ENCODE results near the gene HOXD10. TPM values are rescaled to one million over a fixed set of nuclear protein-coding genes. Genes with fewer than 3 reads are reported as not detected.

The HOXD10 gene
- total RNA-seq, 2 experiments from 2014 or later: not detected

DNA sequence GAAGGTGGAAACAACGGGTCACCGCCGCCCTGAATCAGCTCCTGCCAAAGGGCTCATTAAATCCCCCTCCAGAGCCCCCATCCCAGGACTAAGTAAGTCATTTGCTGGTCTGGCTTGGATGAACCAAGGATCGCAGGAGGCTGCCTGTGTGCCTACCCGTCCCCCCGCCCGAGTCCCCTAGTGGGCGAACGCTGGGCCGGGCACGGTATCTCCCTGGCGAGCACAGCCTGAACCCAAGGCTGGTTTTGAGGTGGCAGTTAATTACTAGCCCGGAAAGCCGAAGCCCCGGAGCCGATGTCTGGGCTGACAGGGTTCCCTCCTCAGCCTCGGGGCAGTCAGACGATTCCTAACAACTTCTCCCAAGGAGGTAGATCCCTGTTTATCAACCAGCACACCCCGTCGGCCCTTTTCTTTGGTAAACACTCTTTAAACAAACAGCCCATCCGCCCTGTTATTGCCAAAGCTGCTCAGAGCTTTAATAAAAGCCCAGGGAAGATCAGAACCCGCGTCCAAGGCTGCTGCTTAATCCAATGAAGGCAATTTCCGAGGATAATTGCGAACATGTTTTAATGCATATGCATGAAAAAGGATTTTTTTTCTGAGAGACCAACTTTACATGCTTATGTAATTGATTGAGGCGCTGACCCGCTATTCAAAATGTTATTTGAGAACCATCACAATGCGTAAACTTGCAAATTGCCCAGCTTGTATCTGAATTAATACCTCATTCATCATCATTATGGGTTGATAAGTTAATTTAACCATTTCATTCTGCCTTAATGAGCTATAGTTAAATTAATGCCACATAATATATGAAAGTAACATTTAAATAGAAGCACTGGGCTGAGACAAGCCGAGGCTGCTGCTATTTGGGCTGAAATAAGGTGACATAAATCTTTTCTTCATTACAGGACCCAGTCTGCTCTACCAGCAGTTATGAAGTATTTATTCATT is 43.4 kb upstream of the HOXD10 start:
- Histone ChIP-seq H3K79me2 (ENCODE audit: insufficient read depth, low read depth, low read length) (no peaks in the 10 kb centered on the region), H4K20me1 (ENCODE audit: insufficient read depth, low read length) (no peaks in the 10 kb centered on the region), H3K4me3 (ENCODE audit: low read depth, low read length, poor library complexity, severe bottlenecking) (no peak overlapping the region), H3K9me3 (ENCODE audit: low read length) (no peaks in the 10 kb centered on the region), H3K4me1 (ENCODE audit: insufficient read depth, low read length, poor library complexity, severe bottlenecking) (no peaks in the 10 kb centered on the region), H2AFZ (ENCODE audit: low read length) (no peak overlapping the region), H3K27ac (ENCODE audit: low read depth, low read length, poor library complexity, severe bottlenecking) (no peak overlapping the region), H3K9me2 (ENCODE audit: insufficient read depth, low read length) (no peaks in the 10 kb centered on the region), H3K36me3 (ENCODE audit: insufficient read depth, low read length) (no peaks in the 10 kb centered on the region), H3K4me2 (ENCODE audit: low read length) (no peak overlapping the region)
- intact Hi-C loops (cut with micrococcal nuclease; ENCODE audit: unreplicated experiment): no loop called here
- CTCF ChIA-PET (ENCODE audit: unreplicated experiment): no interaction called here
- no peak for TF ChIP-seq EZH2phosphoT487 (IDR thresholded peaks at IDR 0.05; ENCODE audit: borderline replicate concordance, low read depth, low read length)
- TF ChIP-seq, protein P1, sequence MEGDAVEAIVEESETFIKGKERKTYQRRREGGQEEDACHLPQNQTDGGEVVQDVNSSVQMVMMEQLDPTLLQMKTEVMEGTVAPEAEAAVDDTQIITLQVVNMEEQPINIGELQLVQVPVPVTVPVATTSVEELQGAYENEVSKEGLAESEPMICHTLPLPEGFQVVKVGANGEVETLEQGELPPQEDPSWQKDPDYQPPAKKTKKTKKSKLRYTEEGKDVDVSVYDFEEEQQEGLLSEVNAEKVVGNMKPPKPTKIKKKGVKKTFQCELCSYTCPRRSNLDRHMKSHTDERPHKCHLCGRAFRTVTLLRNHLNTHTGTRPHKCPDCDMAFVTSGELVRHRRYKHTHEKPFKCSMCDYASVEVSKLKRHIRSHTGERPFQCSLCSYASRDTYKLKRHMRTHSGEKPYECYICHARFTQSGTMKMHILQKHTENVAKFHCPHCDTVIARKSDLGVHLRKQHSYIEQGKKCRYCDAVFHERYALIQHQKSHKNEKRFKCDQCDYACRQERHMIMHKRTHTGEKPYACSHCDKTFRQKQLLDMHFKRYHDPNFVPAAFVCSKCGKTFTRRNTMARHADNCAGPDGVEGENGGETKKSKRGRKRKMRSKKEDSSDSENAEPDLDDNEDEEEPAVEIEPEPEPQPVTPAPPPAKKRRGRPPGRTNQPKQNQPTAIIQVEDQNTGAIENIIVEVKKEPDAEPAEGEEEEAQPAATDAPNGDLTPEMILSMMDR (conservative IDR thresholded peaks at IDR 0.05; ENCODE audit: low read length): no peak
- POLR2A ChIA-PET: no interaction called here
- no peak for DNase-seq (ENCODE audit: low spot score)
- no TSS peak for BruUV-seq (replicated peaks)

DNA sequence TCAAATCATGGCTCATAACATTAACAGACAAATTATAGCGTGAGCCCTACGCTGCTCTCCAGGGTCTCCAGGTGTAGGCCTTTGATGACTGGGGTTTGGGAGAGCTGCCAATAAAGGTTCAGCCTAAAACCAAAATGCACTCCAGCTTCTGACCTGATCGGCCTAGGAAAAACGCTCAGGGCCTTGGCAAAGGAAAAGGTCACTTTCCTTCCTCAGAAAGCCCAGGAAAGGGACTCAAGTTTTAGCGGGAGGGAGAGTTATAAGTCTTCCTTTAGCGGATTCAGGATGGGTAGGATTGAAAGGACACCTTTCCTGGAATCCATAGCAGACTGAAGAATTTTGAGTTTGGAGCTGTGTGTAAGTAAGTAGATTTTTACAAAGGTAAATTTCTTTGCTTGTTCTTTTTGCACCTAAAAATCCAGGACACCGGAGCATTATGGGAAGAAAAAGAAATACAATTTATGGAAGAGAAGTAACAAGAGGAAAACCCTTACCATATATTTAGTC is 41.6 kb upstream of the HOXD10 start:
- Histone ChIP-seq H4K20me1 (ENCODE audit: insufficient read depth, low read length) (no peaks in the 10 kb centered on the region), H3K9me3 (ENCODE audit: low read length) (no peaks in the 10 kb centered on the region), H3K79me2 (ENCODE audit: insufficient read depth, low read depth, low read length) (no peaks in the 10 kb centered on the region), H3K9me2 (ENCODE audit: insufficient read depth, low read length) (no peaks in the 10 kb centered on the region), H3K36me3 (ENCODE audit: insufficient read depth, low read length) (no peaks in the 10 kb centered on the region), H3K4me1 (ENCODE audit: insufficient read depth, low read length, poor library complexity, severe bottlenecking) (no peaks in the 10 kb centered on the region), H3K4me2 (ENCODE audit: low read length) (no peak overlapping the region), H3K4me3 (ENCODE audit: low read depth, low read length, poor library complexity, severe bottlenecking) (no peak overlapping the region), H2AFZ (ENCODE audit: low read length) (no peak overlapping the region), H3K27ac (ENCODE audit: low read depth, low read length, poor library complexity, severe bottlenecking) (no peak overlapping the region)
- ChIA-PET POLR2A (interaction anchor here (0.7 kb wide), 1 partner anchor 314 kb away, joined by 3 read pairs; no protein-coding TSS in a partner anchor), CTCF (ENCODE audit: unreplicated experiment) (no interaction called here)
- TF ChIP-seq, protein P1 (conservative IDR thresholded peaks at IDR 0.05; ENCODE audit: low read length): no peak
- TF ChIP-seq EZH2phosphoT487 (IDR thresholded peaks at IDR 0.05; ENCODE audit: borderline replicate concordance, low read depth, low read length): no peak
- BruUV-seq (replicated peaks): no TSS peak
- intact Hi-C loops (cut with micrococcal nuclease; ENCODE audit: unreplicated experiment): no loop called here
- DNase-seq (ENCODE audit: low spot score): no peak

DNA sequence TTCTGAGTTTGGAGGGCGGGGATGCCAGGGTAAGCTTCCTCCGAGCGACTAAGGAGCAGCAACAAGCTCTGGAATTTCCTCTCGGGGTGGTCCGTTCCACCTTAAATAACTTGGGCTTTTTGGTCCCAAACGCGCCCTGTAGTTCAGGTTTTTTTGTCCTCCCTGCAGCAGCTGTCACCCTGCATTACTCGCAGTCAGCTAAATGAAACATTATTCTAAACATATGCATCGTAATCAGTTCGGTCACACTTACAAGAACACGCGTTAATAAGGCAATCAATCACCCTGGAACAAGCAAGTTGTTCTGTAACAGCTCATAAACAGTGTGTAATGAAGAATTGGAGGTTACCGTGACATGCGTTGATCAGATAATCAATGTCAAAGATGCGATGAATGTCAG is 41.1 kb upstream of the HOXD10 start:
- Histone ChIP-seq H2AFZ (ENCODE audit: low read length) (no peak overlapping the region), H3K79me2 (ENCODE audit: insufficient read depth, low read depth, low read length) (no peaks in the 10 kb centered on the region), H3K9me3 (ENCODE audit: low read length) (no peaks in the 10 kb centered on the region), H3K27ac (ENCODE audit: low read depth, low read length, poor library complexity, severe bottlenecking) (no peak overlapping the region), H3K36me3 (ENCODE audit: insufficient read depth, low read length) (no peaks in the 10 kb centered on the region), H3K4me2 (ENCODE audit: low read length) (no peak overlapping the region), H3K4me1 (ENCODE audit: insufficient read depth, low read length, poor library complexity, severe bottlenecking) (no peaks in the 10 kb centered on the region), H3K4me3 (ENCODE audit: low read depth, low read length, poor library complexity, severe bottlenecking) (no peak overlapping the region), H4K20me1 (ENCODE audit: insufficient read depth, low read length) (no peaks in the 10 kb centered on the region), H3K9me2 (ENCODE audit: insufficient read depth, low read length) (no peaks in the 10 kb centered on the region)
- POLR2A ChIA-PET: interaction anchor here (0.7 kb wide), 1 partner anchor 313 kb away, joined by 3 read pairs; no protein-coding TSS in a partner anchor
- CTCF ChIA-PET (ENCODE audit: unreplicated experiment): interaction anchor here (0.5 kb wide), 1 partner anchor 596 kb away, joined by 3 read pairs; no protein-coding TSS in a partner anchor
- intact Hi-C loops (cut with micrococcal nuclease; ENCODE audit: unreplicated experiment): no loop called here
- no TSS peak for BruUV-seq (replicated peaks)
- no peak for DNase-seq (ENCODE audit: low spot score)
- TF ChIP-seq, protein P1 (conservative IDR thresholded peaks at IDR 0.05; ENCODE audit: low read length): no peak
- no peak for TF ChIP-seq EZH2phosphoT487 (IDR thresholded peaks at IDR 0.05; ENCODE audit: borderline replicate concordance, low read depth, low read length)
